GM19240 (cell line): ENCODE data around the gene KDM6B.

Experiments
- DNase-seq: peaks from one replicate; pipeline ENCODE4 v3.0.0; 2011; ENCODE audit warnings: low spot score; ENCODE audit not compliant: insufficient read length

Gene KDM6B

GRCh38 chr17:7880076-7880868, 46.3 kb downstream of the KDM6B start:
- no peak for DNase-seq

DNA sequence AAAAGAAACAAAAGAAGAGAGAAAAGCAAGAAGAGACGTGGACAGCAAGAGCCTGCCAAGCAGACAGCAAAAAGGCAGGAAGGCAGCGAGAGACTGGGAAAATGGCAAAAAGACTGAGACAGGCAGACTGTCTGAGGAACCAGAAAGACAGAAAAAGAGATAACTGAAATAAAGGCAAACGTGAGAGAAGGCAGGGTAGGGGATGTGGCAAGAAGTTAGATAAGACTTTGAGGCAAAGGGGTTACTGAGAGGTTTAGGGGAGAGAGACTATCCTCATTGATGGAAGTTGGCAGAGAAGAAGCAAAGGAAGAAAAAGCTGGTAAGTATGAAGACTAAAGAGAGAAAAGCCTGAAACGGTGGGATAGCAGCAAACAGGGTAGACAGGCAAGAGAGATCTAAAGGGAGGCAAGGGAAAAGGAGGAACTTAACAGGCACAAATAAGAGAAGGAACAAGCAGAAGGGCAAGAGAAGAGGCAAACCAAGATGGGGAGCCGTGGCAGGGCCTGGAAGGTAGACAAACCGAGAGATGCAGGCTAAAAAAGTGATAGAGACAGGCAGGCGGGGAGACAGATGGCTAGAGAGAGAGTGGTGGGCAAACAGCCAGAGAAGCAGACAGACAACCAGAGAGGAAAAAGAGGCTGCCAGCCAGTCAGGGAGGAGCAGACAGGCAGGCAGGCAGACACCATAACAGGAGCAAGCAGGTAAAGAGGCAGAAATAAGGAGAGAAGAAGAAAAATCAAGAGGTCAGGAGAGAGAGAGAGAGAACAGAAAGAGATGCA, 47.4 kb downstream of the KDM6B start:
- no peak for DNase-seq

DNA sequence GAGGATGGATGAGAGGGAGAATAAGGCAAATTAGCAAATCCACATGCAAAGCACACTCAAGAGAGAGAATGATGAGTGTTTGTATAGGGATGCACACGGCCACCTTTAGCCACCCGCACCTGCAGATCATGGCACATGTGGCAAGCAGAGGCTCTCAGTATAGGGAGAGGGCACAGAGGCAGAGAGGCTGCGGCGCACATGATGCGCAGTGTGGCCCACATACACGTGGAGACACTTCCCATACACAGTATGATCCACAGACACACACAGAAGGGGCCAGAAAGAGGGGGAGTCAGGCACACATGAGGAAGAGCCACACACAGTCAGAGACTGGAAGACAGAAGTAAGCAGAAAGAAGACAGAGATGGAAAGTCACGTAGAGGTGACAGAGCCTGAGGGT, 48.1 kb downstream of the KDM6B start:
- DNase-seq: no peak

- DNase-seq: no peak
These were observed 48.6 kb downstream of the KDM6B start for GRCh38 chr17:7882629-7883028.
